ENCODE results near the gene TPT1. TPM values are rescaled to one million over a fixed set of nuclear protein-coding genes. Genes with fewer than 3 reads are reported as not detected.

The TPT1 gene
- total RNA-seq (2022; extraction: Qiagen RNA extraction), result 1,930 to 2,269 TPM (median 2,235 TPM) in 5 replicates

DNA sequence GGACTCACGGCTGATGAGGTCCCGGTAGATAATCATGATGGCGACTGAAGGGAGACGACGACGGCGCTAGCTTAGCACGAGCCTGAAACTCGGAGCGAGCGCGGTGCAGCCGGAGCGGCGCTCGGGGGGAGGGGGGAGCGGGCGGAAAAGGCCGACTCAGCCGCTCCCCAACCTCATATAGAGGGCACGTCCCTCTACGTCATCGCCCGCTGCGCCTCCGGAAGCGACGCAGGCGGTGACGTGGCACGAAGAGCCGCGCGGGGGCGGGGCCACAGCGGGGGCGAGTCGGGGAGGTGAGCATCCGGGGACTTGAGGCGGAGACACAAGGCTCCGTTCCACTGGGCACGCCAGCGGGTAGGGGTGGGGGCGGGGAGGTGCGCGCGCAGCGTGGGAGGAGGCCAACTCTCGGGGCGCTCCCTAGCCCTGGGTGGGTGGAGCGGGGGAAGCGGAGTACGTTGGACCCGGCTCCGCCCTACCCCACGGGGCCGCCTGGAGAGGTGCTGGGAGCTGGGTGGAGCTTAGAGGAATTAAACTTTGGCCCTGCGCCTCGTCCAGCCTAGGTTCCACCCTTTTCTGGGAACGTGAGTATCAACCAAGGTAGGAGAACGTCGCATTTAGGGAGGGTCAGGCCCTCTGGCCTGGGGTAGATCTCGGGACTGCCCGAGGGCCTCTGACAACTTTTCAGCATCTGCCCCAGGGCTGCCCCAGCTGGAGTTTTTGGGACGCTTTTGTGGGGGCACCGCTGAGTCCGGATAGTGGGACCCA lies at the start of gene TPT1:
Gene TPT1, minus strand, starts transcription at position 150 of the 765 bp plus-strand sequence. Its CDS starts 114 bp downstream, at position 36.

Other genes starting within 250 kb of the TPT1 start
- gene GTF2F2, start 220.7 kb downstream of the TPT1 start, total RNA-seq (2022; extraction: Qiagen RNA extraction), result 18.7 to 26.9 TPM (median 19.3 TPM) in 5 replicates
- gene KCTD4, start 140.1 kb downstream of the TPT1 start, total RNA-seq (2022; extraction: Qiagen RNA extraction), result not detected in 5 replicates
- gene SLC25A30, start 77.2 kb upstream of the TPT1 start, total RNA-seq (2022; extraction: Qiagen RNA extraction), result 7.8 to 9.1 TPM (median 8.2 TPM) in 5 replicates
- 12.4 to 15.5 TPM (median 12.8 TPM) in 5 replicates for gene COG3, start 123.8 kb upstream of the TPT1 start, total RNA-seq (2022; extraction: Qiagen RNA extraction)

Measured in A549 treated with CORT108297 at 1 μM for 4 hours (cell line).